SK-N-SH treated with all-trans-retinoic acid at 6 μM for 48 hours (cell line): ENCODE measurements around the gene ANKRD2.
A peak's percentile ranks its signal among the peaks of the same experiment; 100 is the strongest.

Experiments used
- ATAC-seq: fragments of 200-7000 bp; cut with Tn5 transposase; 3 replicates; pipeline ENCODE4 v1.9.1; 2020; ENCODE audit warnings: mild to moderate bottlenecking, moderate library complexity
- ARNTL ChIP-seq: fragments of 450-650 bp; formaldehyde crosslinking; IDR thresholded peaks from 2 replicates; pipeline ENCODE4 v1.5.0; 2020; ENCODE audit warnings: low read depth, mild to moderate bottlenecking, moderate library complexity, borderline replicate concordance
- BACH2 ChIP-seq: fragments of 250-450 bp; sonication (Bioruptor Pico); IDR thresholded peaks from 2 replicates; pipeline ENCODE4 v1.9.0; 2021; ENCODE audit warnings: mild to moderate bottlenecking, borderline replicate concordance
- CREB5 ChIP-seq: fragments of 250-450 bp; sonication (Bioruptor Pico); IDR thresholded peaks from 2 replicates; pipeline ENCODE4 v1.5.1; 2020; ENCODE audit warnings: low read depth, mild to moderate bottlenecking, moderate library complexity
- CSRNP3 ChIP-seq: fragments of 250-450 bp; sonication (Bioruptor Pico); IDR thresholded peaks from 2 replicates; pipeline ENCODE4 v1.5.1; 2021; ENCODE audit warnings: mild to moderate bottlenecking, moderate library complexity
- ESRRG ChIP-seq: fragments of 250-450 bp; sonication (Bioruptor Pico); IDR thresholded peaks from 2 replicates; pipeline ENCODE4 v1.6.1; 2021; ENCODE audit warnings: mild to moderate bottlenecking
- OSR1 ChIP-seq: fragments of 250-450 bp; sonication (Bioruptor Pico); IDR thresholded peaks from 2 replicates; pipeline ENCODE4 v1.8.0; 2022; ENCODE audit warnings: moderate library complexity, mild to moderate bottlenecking, inconsistent platforms
- PATZ1 ChIP-seq: fragments of 250-450 bp; sonication (Bioruptor Pico); IDR thresholded peaks from 2 replicates; pipeline ENCODE4 v1.8.0; 2020; ENCODE audit warnings: mild to moderate bottlenecking, moderate library complexity, borderline replicate concordance
- PPARA ChIP-seq: fragments of 250-450 bp; sonication (Bioruptor Pico); IDR thresholded peaks from 2 replicates; pipeline ENCODE4 v1.5.0; 2020; ENCODE audit warnings: mild to moderate bottlenecking, borderline replicate concordance
- RARB ChIP-seq: fragments of 250-450 bp; sonication (Bioruptor Pico); IDR thresholded peaks from 2 replicates; pipeline ENCODE4 v1.8.0; 2021; ENCODE audit warnings: mild to moderate bottlenecking, moderate library complexity
- SNAI2 ChIP-seq: fragments of 250-450 bp; sonication (Bioruptor Pico); IDR thresholded peaks from 2 replicates; pipeline ENCODE4 v1.5.0; 2020; ENCODE audit warnings: mild to moderate bottlenecking, moderate library complexity
- TCF4 ChIP-seq: fragments of 250-450 bp; sonication (Bioruptor Pico); IDR thresholded peaks from 2 replicates; pipeline ENCODE4 v1.8.0; 2021; ENCODE audit warnings: mild to moderate bottlenecking, moderate library complexity, borderline replicate concordance
- TOX ChIP-seq: fragments of 250-450 bp; sonication (Bioruptor Pico); IDR thresholded peaks from 2 replicates; pipeline ENCODE4 v1.8.0; 2021; ENCODE audit warnings: mild to moderate bottlenecking, moderate library complexity, borderline replicate concordance
- TSHZ2 ChIP-seq: fragments of 250-450 bp; sonication (Bioruptor Pico); IDR thresholded peaks from 2 replicates; pipeline ENCODE4 v1.5.0; 2020; ENCODE audit warnings: mild to moderate bottlenecking, moderate library complexity
- ZC3H10 ChIP-seq: fragments of 250-450 bp; sonication (Bioruptor Pico); IDR thresholded peaks from 2 replicates; pipeline ENCODE4 v1.5.1; 2021; ENCODE audit warnings: mild to moderate bottlenecking, moderate library complexity
- ZFP30 ChIP-seq: fragments of 450-650 bp; formaldehyde crosslinking; IDR thresholded peaks from 2 replicates; pipeline ENCODE4 v1.5.0; 2022; ENCODE audit warnings: mild to moderate bottlenecking, moderate library complexity
- ZNF565 ChIP-seq: fragments of 450-650 bp; formaldehyde crosslinking; conservative IDR thresholded peaks from 2 replicates; pipeline ENCODE4 v1.5.0; 2020; ENCODE audit warnings: low read depth, mild to moderate bottlenecking, moderate library complexity
- ZNF8 ChIP-seq: fragments of 450-650 bp; formaldehyde crosslinking; IDR thresholded peaks from 2 replicates; pipeline ENCODE4 v1.5.0; 2020; ENCODE audit warnings: mild to moderate bottlenecking, moderate library complexity

Gene ANKRD2

GRCh38 chr10:97538411-97538810, 34.2 kb upstream of the ANKRD2 start:
- no peak for TF ChIP-seq ARNTL (CRISPR knock-in tag)
- no peak for TF ChIP-seq SNAI2 (CRISPR knock-in tag)
- TF ChIP-seq PATZ1: no peak
- no peak for TF ChIP-seq TCF4 (CRISPR knock-in tag)
- TF ChIP-seq PPARA (CRISPR knock-in tag): no peak
- no peak for TF ChIP-seq RARB
- no peak for TF ChIP-seq ZNF8 (CRISPR knock-in tag)
- no peak for TF ChIP-seq BACH2 (CRISPR knock-in tag)
- TF ChIP-seq CREB5: no peak
- TF ChIP-seq, all 23 proteins: peak for 0
- ATAC-seq: no peak

GRCh38 chr10:97538839-97539238, 33.7 kb upstream of the ANKRD2 start:
- ATAC-seq: no peak
- TF ChIP-seq ZNF565 (no peak), TOX (CRISPR knock-in tag) (no peak), ZFP30 (CRISPR knock-in tag) (no peak), ZNF8 (CRISPR knock-in tag) (no peak), TCF4 (CRISPR knock-in tag) (no peak), RARB (no peak), TSHZ2 (CRISPR knock-in tag) (no peak), SNAI2 (CRISPR knock-in tag) (no peak), ESRRG (no peak), CSRNP3 (CRISPR knock-in tag) (no peak), PATZ1 (no peak), OSR1 (no peak), CREB5 (no peak)

- TF ChIP-seq PATZ1: no peak
- no peak for TF ChIP-seq ZC3H10
- TF ChIP-seq, all 23 proteins: peak for 0
- peak; percentile 3; the same call in 1 of the 3 replicates for ATAC-seq
These were observed 32.9 kb upstream of the ANKRD2 start for GRCh38 chr10:97539523-97540200.
